HFFc6 (cell line): ENCODE results near the gene ALPL. TPM values are rescaled to one million over a fixed set of nuclear protein-coding genes. Genes with fewer than 3 reads are reported as not detected.
A peak's percentile ranks its signal among the peaks of the same experiment; 100 is the strongest.

Source experiments
- DNase-seq: peaks from one replicate; pipeline ENCODE4 v3.0.0-alpha.2; 2018
- H3K27ac Mint-ChIP-seq: 2 replicates; pipeline ENCODE4 v1.8.0; 2020; ENCODE audit warnings: mild to moderate bottlenecking, mixed read lengths
- H3K27me3 Mint-ChIP-seq: 2 replicates; pipeline ENCODE4 v1.8.0; 2021; ENCODE audit warnings: mild to moderate bottlenecking, moderate library complexity, mixed read lengths; ENCODE audit not compliant: insufficient read depth
- H3K36me3 Mint-ChIP-seq: 2 replicates; pipeline ENCODE4 v1.8.0; 2021; ENCODE audit warnings: low read depth, mixed read lengths
- H3K4me1 Mint-ChIP-seq: 2 replicates; pipeline ENCODE4 v1.8.0; 2020; ENCODE audit warnings: low read depth, mixed read lengths
- H3K4me3 Mint-ChIP-seq: 2 replicates; pipeline ENCODE4 v1.8.0; 2020; ENCODE audit warnings: mild to moderate bottlenecking, moderate library complexity, mixed read lengths
- H3K9me3 Mint-ChIP-seq: 2 replicates; pipeline ENCODE4 v1.8.0; 2020; ENCODE audit warnings: mild to moderate bottlenecking, mixed read lengths
- CTCF ChIP-seq: fragments of 200-600 bp; sonication (generic); IDR thresholded peaks from 2 replicates; pipeline ENCODE4 v1.5.0; 2021; ENCODE audit warnings: antibody characterized with exemption, mild to moderate bottlenecking
- total RNA-seq, 6 experiments: library from RNA; stranded (reverse); fragmentation: NEBNext Ultra II Directional; extraction: Animal tissue kit (Norgen Biotek cat#: 25700); gene quantifications; 2 replicates in 1 of 6; 3 replicates in 5 of 6; pipeline ENCODE4 v1.2.3, GENCODE V29; 2021

The ALPL gene
- total RNA-seq, 6 experiments from 2014 or later: 0.19 to 0.21 TPM; not detected in 4

DNA sequence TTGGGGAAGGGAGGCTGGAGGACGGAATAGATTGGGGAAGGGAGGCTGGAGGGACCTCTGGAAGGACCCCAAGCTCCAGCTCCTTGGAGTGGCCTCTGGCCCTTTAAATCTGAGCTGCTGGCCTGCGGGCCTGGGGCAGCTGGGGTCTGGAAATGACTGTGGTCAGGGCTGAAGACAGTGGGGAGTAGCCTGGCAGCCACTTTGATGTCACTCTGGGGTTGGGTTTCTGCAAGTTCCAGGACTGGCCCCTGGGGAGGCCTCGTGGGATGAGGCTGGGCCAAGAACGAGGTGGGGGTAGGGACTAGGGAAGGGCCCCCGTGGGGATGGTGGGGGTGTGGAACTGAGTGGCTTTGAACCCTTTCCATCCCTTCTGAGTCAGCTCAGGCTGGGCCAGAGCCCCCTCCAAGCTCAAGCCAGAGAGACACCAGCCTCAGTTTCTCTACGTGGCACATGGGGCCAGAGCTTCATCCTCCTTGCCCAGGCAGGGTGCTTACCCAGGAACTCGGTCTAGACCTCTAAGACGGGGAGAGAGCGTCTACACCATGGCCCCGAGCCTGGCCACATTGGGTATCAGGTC is 59.7 kb downstream of the ALPL start:
- Mint-ChIP-seq H3K9me3 (no peaks in the 10 kb centered on the region), H3K4me1 (peaks cover 28% of the 10 kb centered on the region), H3K4me3 (no peak overlapping the region), H3K36me3 (no peaks in the 10 kb centered on the region), H3K27ac (peak overlapping the region; percentile 81; the same call in 1 of the 2 replicates), H3K27me3 (peaks cover 16% of the 10 kb centered on the region)
- DNase-seq: no peak
- TF ChIP-seq CTCF: no peak

DNA sequence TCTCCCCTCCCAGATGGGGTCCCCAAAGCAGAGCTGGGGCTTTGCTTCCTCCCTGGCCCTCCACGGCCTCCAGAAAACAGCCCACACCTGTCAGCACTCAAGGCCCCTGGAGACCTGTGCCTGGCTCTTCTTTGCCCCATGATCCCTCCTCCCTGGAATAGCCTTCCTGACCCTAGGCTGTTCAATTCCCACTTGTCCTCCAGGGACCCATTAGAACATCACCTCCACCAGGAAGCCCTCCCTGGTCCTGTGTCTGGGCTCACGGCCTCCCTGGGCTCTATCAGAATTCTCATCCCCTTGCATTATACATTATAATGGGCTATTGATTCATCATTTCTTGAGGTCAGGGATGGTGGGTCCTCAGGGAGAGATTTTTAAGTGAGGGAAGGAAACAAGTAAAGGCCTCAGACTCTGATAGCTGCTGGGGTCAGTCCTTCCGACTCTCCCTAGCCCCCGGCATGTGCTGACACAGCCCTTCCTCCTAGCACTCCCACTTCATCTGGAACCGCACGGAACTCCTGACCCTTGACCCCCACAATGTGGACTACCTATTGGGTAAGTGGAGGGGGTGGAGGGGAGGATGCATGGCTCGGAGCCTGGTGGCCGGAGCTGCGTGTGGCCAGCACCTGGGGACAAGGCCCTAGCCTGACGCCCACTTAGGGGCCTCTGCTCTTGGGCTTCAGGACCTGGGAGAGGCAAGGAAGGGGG is 60.8 kb downstream of the ALPL start:
- H3K4me1 Mint-ChIP-seq: peaks cover 29% of the 10 kb centered on the region
- H3K27me3 Mint-ChIP-seq: peaks cover 9% of the 10 kb centered on the region
- DNase-seq: no peak
- H3K9me3 Mint-ChIP-seq: no peaks in the 10 kb centered on the region
- no peak overlapping the region for H3K4me3 Mint-ChIP-seq
- no peaks in the 10 kb centered on the region for H3K36me3 Mint-ChIP-seq
- no peak for TF ChIP-seq CTCF
- H3K27ac Mint-ChIP-seq: no peak overlapping the region

- no peak for TF ChIP-seq CTCF
- H3K4me1 Mint-ChIP-seq: peaks cover 27% of the 10 kb centered on the region
- peaks cover 8% of the 10 kb centered on the region for H3K27me3 Mint-ChIP-seq
- H3K4me3 Mint-ChIP-seq: no peak overlapping the region
- no peak for DNase-seq
- H3K9me3 Mint-ChIP-seq: no peaks in the 10 kb centered on the region
- H3K27ac Mint-ChIP-seq: no peak overlapping the region
- no peaks in the 10 kb centered on the region for H3K36me3 Mint-ChIP-seq
Measured at GRCh38 chr1:21570528-21570875, 61.3 kb downstream of the ALPL start.

GRCh38 chr1:21570885-21571284 is 61.7 kb downstream of the ALPL start:
- no peaks in the 10 kb centered on the region for H3K9me3 Mint-ChIP-seq
- no peaks in the 10 kb centered on the region for H3K36me3 Mint-ChIP-seq
- H3K4me3 Mint-ChIP-seq: no peak overlapping the region
- H3K4me1 Mint-ChIP-seq: peaks cover 27% of the 10 kb centered on the region
- H3K27me3 Mint-ChIP-seq: peaks cover 8% of the 10 kb centered on the region
- DNase-seq: no peak
- no peak overlapping the region for H3K27ac Mint-ChIP-seq
- no peak for TF ChIP-seq CTCF

GRCh38 chr1:21572221-21572620 is 63.0 kb downstream of the ALPL start:
- no peak for DNase-seq
- H3K27ac Mint-ChIP-seq: no peak overlapping the region
- peaks cover 25% of the 10 kb centered on the region for H3K4me1 Mint-ChIP-seq
- H3K36me3 Mint-ChIP-seq: no peaks in the 10 kb centered on the region
- no peaks in the 10 kb centered on the region for H3K9me3 Mint-ChIP-seq
- TF ChIP-seq CTCF: no peak
- H3K4me3 Mint-ChIP-seq: no peak overlapping the region
- H3K27me3 Mint-ChIP-seq: peaks cover 7% of the 10 kb centered on the region
